KMS-11 (cell line): ENCODE data around the gene ZFY.

Experiments used
- H2AFZ ChIP-seq: fragments of 200-600 bp; sonication (generic); 2 replicates; pipeline ENCODE4 v1.6.1; 2016; ENCODE audit warnings: antibody characterized with exemption, mixed run types, low read depth
- H3K27ac ChIP-seq: fragments of 200-600 bp; sonication (generic); 2 replicates; pipeline ENCODE4 v1.6.1; 2016; ENCODE audit warnings: mild to moderate bottlenecking, mixed run types
- H3K27me3 ChIP-seq: fragments of 200-600 bp; sonication (generic); 2 replicates; pipeline ENCODE4 v1.6.1; 2017; ENCODE audit warnings: mild to moderate bottlenecking, low read depth, mixed run types, moderate library complexity; ENCODE audit not compliant: insufficient read depth
- H3K36me3 ChIP-seq: fragments of 200-600 bp; sonication (generic); 2 replicates; pipeline ENCODE4 v1.6.1; 2017; ENCODE audit warnings: mild to moderate bottlenecking, mixed run types; ENCODE audit not compliant: insufficient read depth
- H3K4me1 ChIP-seq: fragments of 200-600 bp; sonication (generic); 2 replicates; pipeline ENCODE4 v1.6.1; 2016; ENCODE audit warnings: mild to moderate bottlenecking, low read depth, mixed run types; ENCODE audit not compliant: poor library complexity, severe bottlenecking
- H3K4me2 ChIP-seq: fragments of 200-600 bp; sonication (generic); 2 replicates; pipeline ENCODE4 v1.7.0; 2016; ENCODE audit warnings: mild to moderate bottlenecking, mixed run types
- H3K4me3 ChIP-seq: fragments of 200-600 bp; sonication (generic); IDR thresholded peaks from 2 replicates; pipeline ENCODE4 v1.6.1; 2017; ENCODE audit warnings: low read depth, low read length, mixed read lengths; ENCODE audit not compliant: insufficient read depth
- H3K79me2 ChIP-seq: fragments of 200-600 bp; sonication (generic); 2 replicates; pipeline ENCODE4 v1.6.1; 2016; ENCODE audit warnings: low read depth, mixed run types; ENCODE audit not compliant: insufficient read depth
- H3K9ac ChIP-seq: fragments of 200-600 bp; sonication (generic); 2 replicates; pipeline ENCODE4 v1.6.1; 2016; ENCODE audit warnings: mild to moderate bottlenecking, mixed run types
- H4K20me1 ChIP-seq: fragments of 200-600 bp; sonication (generic); 2 replicates; pipeline ENCODE4 v1.6.1; 2016; ENCODE audit warnings: mild to moderate bottlenecking, mixed run types; ENCODE audit not compliant: insufficient read depth
- CTCF ChIP-seq: fragments of 200-600 bp; sonication (generic); conservative IDR thresholded peaks from 2 replicates; pipeline ENCODE4 v1.6.1; 2017; ENCODE audit warnings: low read depth, mild to moderate bottlenecking, antibody characterized with exemption, low read length, moderate library complexity, mixed read lengths

ZFY gene

GRCh38 chrY:3016594-3016993 is 81.4 kb downstream of the ZFY start:
- Histone ChIP-seq H3K27me3 (no peaks in the 10 kb centered on the region), H3K27ac (no peak overlapping the region), H3K36me3 (no peaks in the 10 kb centered on the region), H3K79me2 (no peaks in the 10 kb centered on the region), H4K20me1 (no peaks in the 10 kb centered on the region), H3K4me2 (no peak overlapping the region), H3K4me3 (no peak overlapping the region), H2AFZ (no peak overlapping the region), H3K4me1 (no peaks in the 10 kb centered on the region), H3K9ac (no peak overlapping the region)
- TF ChIP-seq CTCF = no peak

GRCh38 chrY:3018546-3018945 is 83.4 kb downstream of the ZFY start:
- H3K4me1 ChIP-seq = no peaks in the 10 kb centered on the region
- no peaks in the 10 kb centered on the region for H3K36me3 ChIP-seq
- no peaks in the 10 kb centered on the region for H3K27me3 ChIP-seq
- no peak overlapping the region for H3K4me3 ChIP-seq
- TF ChIP-seq CTCF = no peak
- no peak overlapping the region for H3K27ac ChIP-seq
- no peaks in the 10 kb centered on the region for H3K79me2 ChIP-seq
- no peak overlapping the region for H3K9ac ChIP-seq
- no peak overlapping the region for H2AFZ ChIP-seq
- no peaks in the 10 kb centered on the region for H4K20me1 ChIP-seq
- no peak overlapping the region for H3K4me2 ChIP-seq

GRCh38 chrY:3019584-3019983 is 84.4 kb downstream of the ZFY start:
- Histone ChIP-seq H4K20me1 (no peaks in the 10 kb centered on the region), H3K79me2 (no peaks in the 10 kb centered on the region), H3K36me3 (no peaks in the 10 kb centered on the region), H3K9ac (no peak overlapping the region), H3K27ac (no peak overlapping the region), H3K4me3 (no peak overlapping the region), H3K4me2 (no peak overlapping the region), H2AFZ (no peak overlapping the region), H3K27me3 (no peaks in the 10 kb centered on the region), H3K4me1 (no peaks in the 10 kb centered on the region)
- TF ChIP-seq CTCF = no peak

GRCh38 chrY:3021176-3021575 is 86.0 kb downstream of the ZFY start:
- TF ChIP-seq CTCF = no peak
- Histone ChIP-seq H2AFZ (no peak overlapping the region), H3K27me3 (no peaks in the 10 kb centered on the region), H3K9ac (no peak overlapping the region), H3K4me3 (no peak overlapping the region), H3K27ac (no peak overlapping the region), H3K4me2 (no peak overlapping the region), H4K20me1 (no peaks in the 10 kb centered on the region), H3K36me3 (no peaks in the 10 kb centered on the region), H3K79me2 (no peaks in the 10 kb centered on the region), H3K4me1 (no peaks in the 10 kb centered on the region)

- no peak overlapping the region for H2AFZ ChIP-seq
These were observed 88.4 kb downstream of the ZFY start for GRCh38 chrY:3023606-3024005.

More at GRCh38 chrY:3023606-3024005, 88.4 kb downstream of the ZFY start:
- Histone ChIP-seq H3K79me2 (no peaks in the 10 kb centered on the region), H3K27me3 (no peaks in the 10 kb centered on the region), H3K4me1 (no peaks in the 10 kb centered on the region), H3K9ac (no peak overlapping the region), H3K36me3 (no peaks in the 10 kb centered on the region), H3K4me2 (no peak overlapping the region), H3K4me3 (no peak overlapping the region), H4K20me1 (no peaks in the 10 kb centered on the region), H3K27ac (no peak overlapping the region)
- TF ChIP-seq CTCF = no peak
